ENCODE measurements around the gene PPIF.

DNA sequence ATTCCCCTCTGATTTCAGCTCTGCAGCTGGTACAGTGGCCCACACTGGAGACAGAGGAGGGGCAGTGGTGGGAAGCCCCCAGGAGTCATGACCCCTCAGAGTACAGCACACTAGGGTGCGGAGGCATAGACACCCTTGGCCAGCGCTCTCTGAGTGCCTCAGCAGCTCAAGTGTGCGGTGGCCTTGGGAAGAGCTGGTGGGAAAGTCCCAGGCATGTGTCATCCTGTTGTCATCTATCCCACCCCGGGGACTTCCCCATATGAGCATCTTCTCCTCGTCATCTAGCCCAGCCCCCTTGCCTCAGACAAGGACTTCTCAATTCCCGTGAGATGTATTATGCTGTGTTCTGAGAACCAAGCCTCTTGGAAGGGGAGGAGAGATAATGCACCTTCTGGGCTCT lies 15.6 kb upstream of the PPIF start:
- TF ChIP-seq EZH2phosphoT487 (IDR thresholded peaks at IDR 0.05; ENCODE audit: insufficient read depth, low read depth) (no peak), EZH2 (IDR thresholded peaks at IDR 0.05; ENCODE audit: insufficient read depth, poor library complexity, severe bottlenecking) (no peak)

All from GM23248 (cell line).